Activated T-helper 1 cell treated with Interleukin-2 at 50 U/mL for 16 hours (primary cell): ENCODE results near the gene OGN.
A peak's percentile ranks its signal among the peaks of the same experiment; 100 is the strongest.
"Not testable (repeated sequence)": the region's sequence is repeated elsewhere in the genome, so short reads cannot be mapped to it uniquely, and the experiment has no call there.

ENCODE experiments used
- DNase-seq: peaks from one replicate; pipeline ENCODE4 v3.0.0-alpha.2; 2020; ENCODE audit warnings: low read depth

OGN gene, protein sequence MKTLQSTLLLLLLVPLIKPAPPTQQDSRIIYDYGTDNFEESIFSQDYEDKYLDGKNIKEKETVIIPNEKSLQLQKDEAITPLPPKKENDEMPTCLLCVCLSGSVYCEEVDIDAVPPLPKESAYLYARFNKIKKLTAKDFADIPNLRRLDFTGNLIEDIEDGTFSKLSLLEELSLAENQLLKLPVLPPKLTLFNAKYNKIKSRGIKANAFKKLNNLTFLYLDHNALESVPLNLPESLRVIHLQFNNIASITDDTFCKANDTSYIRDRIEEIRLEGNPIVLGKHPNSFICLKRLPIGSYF

DNA sequence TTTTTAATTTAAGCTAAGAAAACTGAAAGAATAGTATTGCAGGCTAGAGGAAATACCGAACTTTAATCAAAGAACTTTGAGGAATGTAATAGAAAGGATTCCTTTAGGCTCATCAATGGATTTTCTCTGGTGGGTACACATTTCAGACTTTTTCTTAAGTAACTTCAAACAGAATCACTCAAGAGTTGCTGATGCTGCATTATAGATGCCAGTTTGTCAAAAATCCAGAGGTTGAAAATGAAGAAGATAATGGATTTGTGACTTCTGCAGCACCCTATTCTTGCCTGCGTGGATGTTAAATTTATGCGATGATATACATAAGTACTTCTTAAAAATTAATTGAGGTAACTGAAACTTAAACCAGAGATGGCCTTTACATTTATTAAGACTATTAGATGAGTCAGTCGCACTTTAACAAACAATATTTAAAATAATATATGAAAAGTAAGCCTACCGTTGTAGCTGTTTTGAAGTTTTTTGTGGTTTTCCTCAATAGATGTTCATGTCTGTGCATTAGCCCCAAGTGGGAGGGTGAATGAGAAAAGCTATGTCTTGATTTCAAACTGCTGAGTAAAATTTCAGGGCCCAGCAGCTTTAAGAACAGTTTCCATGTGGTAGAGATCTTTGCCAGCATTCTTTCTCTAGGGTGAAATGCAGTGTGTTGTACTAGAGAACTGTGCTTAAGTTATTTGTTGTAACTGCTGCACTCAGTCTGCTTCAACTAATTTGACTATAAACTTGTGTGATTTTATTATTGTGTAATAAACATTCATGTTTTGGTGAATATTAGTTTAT is at the start of gene OGN:
Gene OGN, minus strand, starts transcription at position 537 of the 795 bp plus-strand sequence. CDS start 1,171 bp downstream, outside the sequence.
- no peak for DNase-seq

DNA sequence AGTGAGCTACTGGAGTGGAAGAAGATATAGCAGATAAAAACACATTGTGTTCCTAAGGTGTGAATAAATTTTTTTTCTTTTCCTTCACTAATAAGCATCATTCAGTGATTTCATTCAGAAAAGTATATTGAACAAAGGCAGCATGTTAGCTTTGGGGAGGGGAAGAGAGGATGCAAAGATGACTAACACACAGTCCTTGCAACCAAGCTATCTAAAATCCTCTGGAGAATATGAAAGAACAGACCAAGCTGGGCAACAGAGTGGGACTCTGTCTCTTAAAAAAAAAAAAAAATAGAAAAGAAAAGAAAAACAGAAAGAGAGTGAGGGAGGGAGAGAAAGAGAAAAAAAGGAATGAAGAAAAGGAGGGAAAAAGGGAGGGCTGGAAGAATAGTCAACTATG is 42.2 kb upstream of the OGN start:
- no peak for DNase-seq

DNA sequence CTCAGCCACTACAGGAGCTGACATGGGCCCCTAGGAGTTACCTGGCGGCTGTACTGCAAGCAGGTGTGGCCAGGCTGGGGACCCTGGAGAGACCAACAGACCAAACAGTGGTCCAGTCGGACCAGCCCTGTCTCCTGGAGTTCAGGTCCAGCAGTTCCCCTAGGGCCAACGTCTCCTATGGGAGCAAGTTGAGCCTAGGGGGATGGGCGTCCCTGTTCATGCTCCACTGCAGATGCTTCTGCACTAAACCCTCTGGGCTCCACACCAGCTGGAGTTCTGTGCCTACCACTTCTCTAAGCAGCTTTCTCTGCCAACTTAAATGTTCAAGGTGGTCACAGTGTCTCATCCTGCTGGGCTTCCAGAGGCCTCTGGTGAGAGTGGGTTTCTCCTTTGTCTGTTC is 40.5 kb upstream of the OGN start:
- no peak for DNase-seq

DNA sequence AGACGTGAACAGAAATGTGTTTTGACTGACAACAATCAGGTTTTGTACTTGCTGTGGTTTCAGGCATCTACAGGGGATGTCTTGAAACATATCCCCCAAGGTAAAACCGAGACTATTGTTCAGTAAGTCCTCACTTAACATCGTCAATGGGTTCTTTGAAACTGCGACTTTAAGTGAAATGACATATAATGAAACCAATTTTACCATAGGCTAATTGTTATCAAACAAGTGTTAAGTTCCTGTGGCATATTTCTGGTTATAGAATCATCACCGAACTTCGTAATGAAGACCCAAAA is 36.3 kb upstream of the OGN start:
- no peak for DNase-seq

DNA sequence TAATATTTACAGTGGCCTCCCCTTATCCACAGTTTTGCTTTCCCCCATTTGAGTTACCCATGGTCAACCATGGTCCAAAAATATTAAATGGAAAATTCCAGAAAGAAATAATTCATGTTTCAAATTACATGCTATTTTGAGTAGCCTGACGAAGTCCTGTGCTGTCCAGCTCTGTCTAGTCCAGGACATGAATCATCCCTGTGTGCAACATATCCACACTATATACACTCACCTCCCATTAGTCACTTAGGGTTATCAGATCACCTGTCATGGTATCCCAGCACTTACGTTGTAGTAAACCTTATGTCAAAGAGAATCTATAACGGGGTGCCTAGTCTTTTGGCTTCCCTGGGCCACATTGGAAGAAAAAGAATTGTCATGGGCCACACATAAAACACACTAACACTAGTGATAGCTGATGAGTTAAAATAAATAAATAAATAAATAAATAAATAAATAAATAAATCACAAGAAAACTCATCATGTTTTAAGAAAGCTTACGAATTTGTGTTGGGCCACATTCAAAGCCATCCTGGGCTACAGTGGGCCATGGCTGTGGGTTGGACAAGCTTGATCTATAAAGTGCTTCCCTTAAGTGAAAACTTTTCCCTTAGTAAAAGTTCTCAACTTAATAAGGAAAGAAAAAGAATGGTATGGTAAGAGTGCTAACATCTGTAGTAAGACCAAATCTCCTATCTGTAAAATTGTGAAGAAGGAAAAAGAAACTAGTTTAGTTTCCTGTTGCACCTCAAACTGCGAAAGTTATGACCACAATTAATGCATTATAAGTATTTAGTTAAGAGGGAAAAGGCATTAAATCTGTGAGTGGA is 35.8 kb upstream of the OGN start:
- no peak for DNase-seq

DNA sequence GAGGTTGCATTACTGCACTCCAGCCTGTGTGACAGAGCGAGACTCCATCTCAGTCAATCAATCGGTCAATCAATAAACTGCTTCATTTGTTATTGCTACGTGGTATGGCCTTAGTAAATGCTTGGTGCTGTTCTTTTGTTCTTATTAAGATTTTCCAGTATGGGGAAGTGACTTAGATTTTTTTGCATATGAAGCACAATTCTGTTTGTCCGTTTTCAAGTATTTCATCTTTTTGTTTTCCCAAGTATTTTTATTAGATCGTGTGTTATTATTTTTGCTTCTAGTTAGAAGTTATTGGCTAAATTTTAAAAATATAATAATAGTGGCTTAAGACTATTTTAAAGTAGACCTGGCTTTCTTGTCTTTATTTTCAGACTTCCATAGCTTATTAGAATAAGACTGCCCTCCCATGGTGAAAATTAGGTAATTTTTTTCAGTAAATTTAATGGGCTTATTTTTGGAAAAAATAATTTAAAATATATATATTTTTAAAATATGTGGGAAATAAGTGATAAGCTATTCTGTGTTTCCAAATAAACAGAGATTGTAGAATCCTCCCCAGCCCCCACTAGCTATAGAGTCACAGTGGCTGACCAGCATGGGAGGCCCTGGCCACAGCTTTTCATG is 34.6 kb upstream of the OGN start:
- DNase-seq = no peak

DNA sequence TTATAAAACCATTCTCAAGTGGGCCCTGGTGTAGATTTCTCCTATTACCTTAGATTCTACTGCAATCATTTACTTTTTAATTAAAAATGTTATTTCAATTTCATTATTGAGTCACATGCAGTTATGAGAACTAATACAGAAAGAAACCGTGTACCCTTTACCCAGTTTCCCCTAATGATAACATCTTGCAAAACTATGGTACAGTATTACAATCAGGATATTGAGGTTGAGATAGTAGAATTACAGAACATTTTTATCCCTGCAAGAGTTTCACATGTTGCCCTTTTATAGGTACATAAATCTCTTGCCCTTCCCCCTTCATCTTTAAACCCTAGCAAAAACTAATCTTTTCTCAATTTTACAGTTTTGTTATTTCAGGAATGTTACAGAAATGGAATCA is 30.9 kb upstream of the OGN start:
- DNase-seq = no peak

DNA sequence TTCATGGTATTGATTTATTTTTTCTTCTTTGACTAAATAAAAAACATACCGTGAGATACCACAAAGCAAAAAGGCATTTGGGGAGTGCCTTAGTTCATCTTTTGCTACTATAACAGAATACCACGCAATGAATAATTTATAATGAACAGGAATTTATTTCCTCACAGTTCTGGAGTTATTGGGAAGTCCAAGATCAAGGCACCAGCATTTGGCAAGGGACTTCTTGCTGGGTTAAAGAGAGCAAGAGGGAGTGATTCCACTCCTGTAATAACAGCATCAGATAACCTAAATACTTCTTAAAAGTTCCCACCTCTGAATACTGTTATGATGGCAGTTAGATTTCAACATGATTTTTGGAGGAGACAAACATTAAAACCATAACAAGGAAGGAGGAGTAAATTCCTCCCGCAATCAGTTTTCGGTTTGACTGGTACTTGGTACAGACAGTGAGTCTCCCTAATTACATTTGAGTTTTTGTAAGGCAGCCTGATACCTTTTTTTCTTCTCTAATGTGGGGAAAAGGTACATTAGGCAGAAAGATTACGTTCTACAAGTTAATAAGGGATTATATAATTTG is 28.7 kb upstream of the OGN start:
- no peak for DNase-seq

DNA sequence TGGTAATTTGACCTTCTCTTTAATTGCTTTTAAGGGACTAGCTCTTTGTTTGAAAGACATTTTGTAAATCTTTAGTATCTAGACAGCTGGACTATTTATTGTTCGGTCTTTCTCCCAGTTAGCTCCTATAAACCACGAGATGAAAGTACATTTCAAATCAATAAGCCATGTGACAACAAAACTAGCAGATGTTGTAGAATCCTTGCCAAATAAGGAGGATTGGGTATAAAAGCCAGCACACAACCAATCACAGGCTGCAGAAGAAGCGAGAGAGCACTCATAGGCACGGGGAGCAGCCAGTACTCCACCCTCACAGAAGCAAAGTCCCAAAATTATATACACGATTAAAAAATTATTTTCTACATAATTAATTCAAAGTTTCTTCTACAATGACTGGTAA is 28.0 kb upstream of the OGN start:
- DNase-seq = no peak

DNA sequence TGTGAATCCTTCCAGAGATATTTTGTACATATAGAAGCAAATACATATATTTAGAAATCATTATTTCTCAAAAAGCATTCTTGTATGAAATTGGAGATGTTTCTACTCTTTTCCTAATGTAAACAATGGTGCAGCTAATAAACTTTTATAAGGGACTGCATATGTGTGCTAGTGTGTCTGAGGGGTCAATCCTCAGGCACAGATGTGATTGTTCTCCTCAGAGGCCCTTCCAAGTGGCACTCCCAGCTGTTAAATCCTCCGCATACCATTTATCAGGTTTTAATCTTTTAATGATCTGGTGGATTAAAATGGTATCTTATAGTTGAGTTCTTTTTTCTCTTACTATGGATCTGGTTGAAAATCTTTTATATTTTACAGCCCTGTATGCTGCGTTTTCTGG is 25.5 kb upstream of the OGN start:
- no peak for DNase-seq

DNA sequence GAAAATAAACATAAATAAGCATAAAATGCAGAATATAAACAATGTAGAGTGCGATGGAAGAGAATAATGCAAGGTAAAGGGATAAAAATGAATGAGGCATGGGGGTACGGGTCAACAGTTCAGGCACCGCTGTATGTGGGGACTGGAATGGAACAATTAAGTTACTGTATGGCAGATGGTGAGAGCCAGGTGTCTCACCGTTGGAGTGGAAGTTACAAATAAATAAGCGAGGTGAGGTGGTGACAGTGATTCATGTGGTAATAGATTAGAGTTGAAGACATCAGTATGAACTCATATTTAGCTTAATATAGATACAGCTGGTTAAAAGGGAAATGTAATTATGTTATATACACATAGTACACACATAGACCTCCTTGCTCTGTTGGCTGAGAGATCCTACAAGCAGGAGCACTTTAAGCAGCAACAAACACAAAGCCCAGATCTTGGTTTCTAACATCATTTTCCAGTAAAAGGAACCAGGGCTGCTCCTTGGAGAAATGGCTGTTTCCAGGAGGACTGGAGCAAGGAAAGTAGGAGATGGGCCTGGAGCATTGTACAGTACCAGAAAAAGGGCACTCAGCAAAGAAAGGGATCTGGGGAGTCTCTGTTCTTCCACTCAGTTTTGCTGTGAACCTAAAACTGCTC is 22.2 kb upstream of the OGN start:
- no peak for DNase-seq

DNA sequence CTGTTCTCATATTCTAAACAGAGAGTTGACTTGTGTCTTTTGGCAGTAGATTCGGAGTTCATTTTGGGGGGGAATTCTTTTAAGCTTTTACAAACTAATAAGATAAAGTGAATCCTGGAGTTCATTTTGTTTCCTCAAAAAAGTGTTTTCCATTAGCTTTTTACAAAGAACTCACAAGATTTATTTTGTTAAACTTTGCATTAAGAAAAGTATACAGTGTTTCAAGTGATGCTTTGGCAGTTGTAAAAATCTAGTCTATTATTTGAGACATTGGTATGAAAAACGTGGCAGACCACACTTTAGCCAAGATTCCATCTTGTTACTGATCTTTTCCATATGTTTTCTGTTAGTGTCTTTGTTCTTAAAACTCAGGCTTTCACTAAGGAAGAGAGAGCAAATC is 21.1 kb upstream of the OGN start:
- no peak for DNase-seq

DNA sequence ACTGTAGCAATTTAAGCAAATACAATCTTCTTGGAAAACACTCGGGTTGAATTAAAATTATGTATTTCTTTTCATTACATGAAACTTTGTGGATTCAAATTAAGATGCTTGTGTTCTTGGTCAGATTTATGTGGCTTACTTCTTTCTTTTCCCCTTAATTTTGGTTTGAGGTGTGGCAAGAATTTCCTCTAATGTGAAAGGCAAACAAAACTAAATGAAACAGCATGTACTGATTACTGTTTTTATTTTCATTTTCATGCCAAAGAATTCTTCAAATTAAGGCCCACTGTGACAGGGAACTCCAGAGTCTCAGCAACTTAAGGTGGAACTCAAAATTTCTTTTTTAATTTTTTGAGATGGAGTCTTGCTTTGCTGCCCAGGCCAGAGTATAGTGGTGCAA is 20.0 kb upstream of the OGN start, which contains the start of gene OMD:
Gene OMD, minus strand, starts transcription at position 132 of the 400 bp plus-strand sequence. CDS start 6,913 bp downstream, outside the sequence.
- DNase-seq = no peak

DNA sequence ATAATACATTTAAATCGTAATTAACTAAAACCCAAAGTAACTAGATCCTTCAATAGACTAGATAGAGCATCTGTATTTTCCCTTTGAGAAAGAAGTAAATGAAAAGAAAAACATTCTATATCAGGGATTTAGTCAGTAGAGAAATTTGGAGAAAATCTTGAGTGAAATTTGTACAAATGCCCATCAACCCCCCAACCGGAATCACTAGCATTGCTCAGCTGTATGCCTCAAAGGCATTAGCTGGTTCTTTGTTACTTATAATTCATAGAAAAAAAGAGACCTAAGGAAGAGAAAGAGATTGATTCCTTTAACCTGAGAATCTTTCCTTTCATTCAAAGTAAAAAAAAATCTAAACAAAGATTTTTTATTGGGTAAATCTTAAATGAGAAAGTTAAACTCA is 19.2 kb upstream of the OGN start:
- no peak for DNase-seq

DNA sequence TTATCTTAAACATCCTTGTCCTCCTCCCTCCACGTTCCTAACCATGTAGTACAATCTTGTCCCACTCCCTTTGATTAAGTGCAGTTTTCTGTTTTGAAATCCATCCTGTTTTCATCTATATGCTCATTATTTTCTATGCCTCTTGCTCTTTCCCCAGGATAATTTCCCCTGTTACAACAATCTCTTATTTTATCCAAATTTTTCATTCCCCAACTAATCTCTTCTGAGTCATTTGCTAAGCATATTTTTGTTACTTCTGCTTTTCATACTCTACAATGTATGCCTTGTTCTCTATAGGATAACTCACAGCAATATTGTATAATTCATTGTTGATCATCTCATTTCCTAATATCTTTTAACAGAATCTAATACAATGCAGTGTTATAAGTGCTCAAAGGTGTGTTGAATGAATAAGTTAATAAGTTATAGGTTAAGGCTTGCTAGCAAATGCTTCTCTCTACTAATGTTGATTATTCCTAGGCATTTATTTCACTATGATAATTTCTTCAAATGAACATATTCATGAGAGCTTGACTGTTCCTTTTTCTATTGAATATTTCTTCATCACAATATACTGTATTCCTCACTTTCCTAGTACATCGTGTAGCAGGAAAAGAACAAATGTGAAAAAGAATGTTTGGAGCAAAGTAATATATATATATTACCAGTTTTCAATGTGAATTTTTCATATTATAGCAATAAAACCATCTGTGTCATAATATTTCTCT is 18.4 kb upstream of the OGN start:
- DNase-seq = no peak

DNA sequence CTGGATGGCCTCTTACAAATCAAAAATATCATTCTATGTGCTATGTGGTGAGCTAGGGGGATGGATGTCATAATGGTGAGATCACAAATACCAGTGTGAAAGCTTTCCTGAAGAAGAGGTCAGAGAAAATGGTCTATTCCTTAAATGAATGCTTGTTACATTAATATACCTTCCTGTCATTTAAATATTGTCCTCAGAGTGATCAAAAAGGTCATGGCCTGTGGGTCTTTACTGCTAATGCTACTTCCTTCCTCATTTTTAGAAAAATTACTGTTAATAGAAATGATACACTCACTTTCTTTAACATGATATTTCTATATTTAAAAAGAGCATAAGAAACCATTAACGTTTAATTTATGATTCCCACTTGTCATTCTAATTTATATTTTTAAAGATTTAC is 10.2 kb upstream of the OGN start:
- DNase-seq = no peak

DNA sequence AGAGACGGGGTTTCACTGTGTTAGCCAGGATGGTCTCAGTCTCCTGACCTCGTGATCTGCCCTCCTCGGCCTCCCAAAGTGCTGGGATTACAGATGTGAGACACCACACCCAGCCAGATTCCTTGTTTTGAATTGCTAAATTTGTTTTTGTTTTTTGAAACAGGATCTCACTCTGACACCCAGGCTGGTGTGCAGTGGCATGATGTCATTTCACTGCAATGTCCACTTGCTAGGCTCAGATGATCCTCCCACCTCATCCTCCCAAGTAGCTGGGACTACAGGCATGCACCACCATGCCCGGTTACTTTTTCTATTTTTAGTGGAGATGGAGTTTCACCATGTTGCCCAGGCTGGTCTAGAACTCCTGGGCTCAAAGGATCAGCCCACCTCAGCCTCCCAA is 6.8 kb upstream of the OGN start:
- not testable (repeated sequence) for DNase-seq

DNA sequence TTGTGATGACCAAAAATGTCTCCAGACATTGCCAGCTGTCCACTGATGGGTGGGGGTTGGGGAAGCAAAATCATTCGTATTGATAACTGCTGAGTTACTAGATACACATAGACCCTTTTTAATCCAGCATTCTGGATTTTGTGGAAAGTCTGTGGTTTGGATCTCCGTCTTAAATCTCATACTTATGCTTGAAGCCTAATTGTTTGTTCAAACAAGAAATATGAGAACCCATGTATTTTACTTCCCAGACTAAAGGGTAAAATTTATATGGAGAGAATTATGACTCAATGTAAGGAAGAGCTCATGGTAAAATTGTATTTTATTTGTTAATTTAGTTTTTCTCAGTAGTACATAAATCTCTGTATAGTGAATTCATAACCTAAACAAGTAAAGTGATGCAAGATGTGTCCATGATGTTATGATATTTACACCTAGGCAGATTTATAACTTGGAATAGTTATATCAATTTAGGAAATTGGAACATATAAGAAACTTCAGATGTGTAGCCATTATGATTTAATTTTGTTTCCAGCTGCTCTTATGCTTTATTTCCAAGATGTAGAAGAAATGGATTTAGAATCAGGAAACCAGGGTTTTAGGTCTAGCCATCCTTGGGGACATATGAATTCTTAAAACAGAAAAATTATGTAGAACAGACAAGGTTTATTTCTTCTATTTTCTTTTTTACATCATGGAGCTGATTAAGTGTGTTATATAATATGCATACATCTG is 4.5 kb upstream of the OGN start:
- DNase-seq = no peak

DNA sequence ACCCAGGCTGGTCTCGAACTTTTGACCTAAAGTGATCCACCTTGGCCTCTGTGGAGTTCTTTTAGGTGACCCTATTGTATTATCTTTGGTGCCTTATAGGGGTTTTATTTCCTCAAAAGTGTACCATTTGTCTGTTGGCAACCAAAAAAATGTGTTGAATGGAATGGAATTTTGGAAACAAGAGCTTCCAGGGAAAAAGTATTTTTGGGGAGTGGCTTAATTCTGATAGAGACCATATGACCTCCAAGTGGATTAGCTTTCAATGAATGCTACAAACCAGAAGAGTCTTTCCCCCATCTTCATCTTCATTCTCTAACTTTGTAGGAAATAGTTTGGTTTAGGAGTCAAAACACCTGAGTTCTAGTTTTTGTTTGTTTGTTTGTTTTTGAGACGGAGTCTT is 3.4 kb upstream of the OGN start:
- DNase-seq = no peak

DNA sequence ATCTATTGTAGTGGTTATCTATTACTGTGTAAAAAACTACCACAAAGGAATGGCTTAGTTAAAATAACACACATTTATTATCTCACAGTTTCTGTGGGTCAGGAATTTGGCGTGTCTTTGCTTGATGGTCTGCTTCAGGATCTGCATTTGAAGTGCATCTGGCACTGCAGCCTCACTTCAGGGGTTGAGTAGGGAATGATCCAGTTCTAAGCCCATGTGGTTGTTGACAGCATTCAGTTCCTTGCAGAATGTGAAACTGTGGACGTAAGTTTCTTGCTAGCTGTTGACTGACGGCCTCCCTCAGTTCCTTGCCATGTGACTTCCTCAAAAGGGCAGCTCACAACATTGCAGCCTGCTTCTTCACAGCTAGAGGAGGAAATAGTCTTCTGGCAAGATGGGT is 2.1 kb upstream of the OGN start:
- peak; percentile 4 for DNase-seq
